ENCODE results near the gene HSCB. TPM values are rescaled to one million over a fixed set of nuclear protein-coding genes. Genes with fewer than 3 reads are reported as not detected.

HSCB gene
- total and polyA plus RNA-seq, 2 donors from 2014 or later, result 13.2 to 32.1 TPM

DNA sequence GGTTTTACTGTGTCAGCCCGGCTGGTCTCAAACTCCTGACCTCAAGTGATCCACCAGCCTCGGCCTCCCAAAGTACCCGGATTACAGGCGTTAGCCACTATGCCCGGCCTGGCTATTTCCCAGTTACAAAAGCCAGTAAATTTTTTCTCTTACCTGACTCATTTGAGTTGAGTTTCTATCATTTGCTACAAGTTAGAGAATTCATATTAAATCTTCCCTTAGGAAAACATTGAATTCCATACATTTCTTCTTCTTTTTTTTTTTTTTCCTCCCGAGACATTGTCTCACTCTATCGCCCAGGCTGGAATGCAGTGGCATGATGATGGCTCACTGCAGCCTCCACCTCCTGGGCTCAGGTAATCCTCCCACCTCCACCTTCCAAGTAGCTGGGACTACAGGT, 26.2 kb upstream of the HSCB start:
- intact Hi-C loops (cut with DNase I), result no loop called here
- Histone ChIP-seq H3K4me3 (ENCODE audit: low read length in 3 of 3) (no peak overlapping the region), H3K36me3 (ENCODE audit: control insufficient read depth in 2 of 3, insufficient read depth in 3 of 3, low read length in 3 of 3) (no peaks in the 10 kb centered on the region), H3K9ac (ENCODE audit: low read length in 3 of 3) (no peak overlapping the region), H3K27ac (ENCODE audit: low read depth in 2 of 2, low read length in 2 of 2) (no peak overlapping the region), H3K4me1 (ENCODE audit: control insufficient read depth in 2 of 3, insufficient read depth in 2 of 3, low read depth in 1 of 3, low read length in 3 of 3) (no peaks in the 10 kb centered on the region), H3K9me3 (ENCODE audit: control insufficient read depth in 2 of 3, insufficient read depth in 1 of 3, low read length in 3 of 3) (no peaks in the 10 kb centered on the region), H3K27me3 (ENCODE audit: control insufficient read depth, insufficient read depth, low read length) (no peaks in the 10 kb centered on the region)
- TF ChIP-seq, protein P1, sequence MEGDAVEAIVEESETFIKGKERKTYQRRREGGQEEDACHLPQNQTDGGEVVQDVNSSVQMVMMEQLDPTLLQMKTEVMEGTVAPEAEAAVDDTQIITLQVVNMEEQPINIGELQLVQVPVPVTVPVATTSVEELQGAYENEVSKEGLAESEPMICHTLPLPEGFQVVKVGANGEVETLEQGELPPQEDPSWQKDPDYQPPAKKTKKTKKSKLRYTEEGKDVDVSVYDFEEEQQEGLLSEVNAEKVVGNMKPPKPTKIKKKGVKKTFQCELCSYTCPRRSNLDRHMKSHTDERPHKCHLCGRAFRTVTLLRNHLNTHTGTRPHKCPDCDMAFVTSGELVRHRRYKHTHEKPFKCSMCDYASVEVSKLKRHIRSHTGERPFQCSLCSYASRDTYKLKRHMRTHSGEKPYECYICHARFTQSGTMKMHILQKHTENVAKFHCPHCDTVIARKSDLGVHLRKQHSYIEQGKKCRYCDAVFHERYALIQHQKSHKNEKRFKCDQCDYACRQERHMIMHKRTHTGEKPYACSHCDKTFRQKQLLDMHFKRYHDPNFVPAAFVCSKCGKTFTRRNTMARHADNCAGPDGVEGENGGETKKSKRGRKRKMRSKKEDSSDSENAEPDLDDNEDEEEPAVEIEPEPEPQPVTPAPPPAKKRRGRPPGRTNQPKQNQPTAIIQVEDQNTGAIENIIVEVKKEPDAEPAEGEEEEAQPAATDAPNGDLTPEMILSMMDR (IDR thresholded peaks at IDR 0.05; ENCODE audit: borderline replicate concordance, extremely low read depth, insufficient read depth), result no peak
- DNase-seq, result no peak
- FAIRE-seq, result no peak

DNA sequence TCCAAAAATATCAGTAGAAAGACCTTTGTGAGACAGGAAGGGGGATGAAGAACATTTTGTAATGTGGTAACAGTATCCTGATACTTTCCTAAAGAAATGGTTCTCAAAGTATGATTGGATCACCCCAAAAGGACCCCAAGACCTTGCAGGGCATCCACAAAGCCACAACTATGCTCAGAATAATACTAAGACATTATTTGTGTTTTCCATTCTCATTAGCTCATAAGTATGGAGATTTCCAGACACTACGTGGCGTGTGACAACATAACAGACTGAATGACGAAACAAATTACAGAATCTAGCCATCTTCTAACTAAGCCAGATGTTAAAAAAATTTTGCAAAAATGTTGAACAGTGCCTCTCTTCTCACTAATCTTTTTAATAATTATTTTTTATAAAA, 25.2 kb upstream of the HSCB start:
- Histone ChIP-seq H3K4me3 (ENCODE audit: low read length in 3 of 3) (no peak overlapping the region), H3K9me3 (ENCODE audit: control insufficient read depth in 2 of 3, insufficient read depth in 1 of 3, low read length in 3 of 3) (no peaks in the 10 kb centered on the region), H3K27me3 (ENCODE audit: control insufficient read depth, insufficient read depth, low read length) (no peaks in the 10 kb centered on the region), H3K27ac (ENCODE audit: low read depth in 2 of 2, low read length in 2 of 2) (no peak overlapping the region), H3K36me3 (ENCODE audit: control insufficient read depth in 2 of 3, insufficient read depth in 3 of 3, low read length in 3 of 3) (no peaks in the 10 kb centered on the region), H3K9ac (ENCODE audit: low read length in 3 of 3) (no peak overlapping the region), H3K4me1 (ENCODE audit: control insufficient read depth in 2 of 3, insufficient read depth in 2 of 3, low read depth in 1 of 3, low read length in 3 of 3) (no peaks in the 10 kb centered on the region)
- TF ChIP-seq, protein P1 (IDR thresholded peaks at IDR 0.05; ENCODE audit: borderline replicate concordance, extremely low read depth, insufficient read depth), result no peak
- DNase-seq (no peak), FAIRE-seq (no peak)
- intact Hi-C loops (cut with DNase I), result no loop called here

DNA sequence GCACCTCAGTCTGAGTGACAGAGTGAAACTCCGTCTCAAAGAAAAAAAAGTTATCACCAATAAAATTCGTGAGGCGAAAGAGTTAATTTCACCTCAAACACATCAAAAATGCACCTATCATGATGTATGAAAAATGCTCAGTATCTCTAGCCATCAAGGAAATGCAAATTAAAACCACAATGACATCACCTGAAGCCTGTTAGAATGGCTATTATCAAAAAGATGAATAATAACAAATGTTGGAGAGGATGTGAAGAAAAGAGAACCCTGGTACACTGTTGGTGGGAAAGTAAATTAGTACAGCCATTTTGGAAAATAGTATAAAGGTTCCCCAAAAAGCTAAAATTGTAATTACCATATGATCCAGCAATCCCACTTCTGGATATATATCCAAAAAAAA, 23.8 kb upstream of the HSCB start:
- DNase-seq (no peak), FAIRE-seq (no peak)
- no peak overlapping the region for H3K27ac ChIP-seq (ENCODE audit: low read depth in 2 of 2, low read length in 2 of 2)
- intact Hi-C loops (cut with DNase I), result no loop called here
- H3K4me3 ChIP-seq (ENCODE audit: low read length in 3 of 3), result no peak overlapping the region
- H3K27me3 ChIP-seq (ENCODE audit: control insufficient read depth, insufficient read depth, low read length), result no peaks in the 10 kb centered on the region
- no peak overlapping the region for H3K9ac ChIP-seq (ENCODE audit: low read length in 3 of 3)
- H3K9me3 ChIP-seq (ENCODE audit: control insufficient read depth in 2 of 3, insufficient read depth in 1 of 3, low read length in 3 of 3), result no peaks in the 10 kb centered on the region
- H3K36me3 ChIP-seq (ENCODE audit: control insufficient read depth in 2 of 3, insufficient read depth in 3 of 3, low read length in 3 of 3), result no peaks in the 10 kb centered on the region
- TF ChIP-seq, protein P1 (IDR thresholded peaks at IDR 0.05; ENCODE audit: borderline replicate concordance, extremely low read depth, insufficient read depth), result no peak
- no peaks in the 10 kb centered on the region for H3K4me1 ChIP-seq (ENCODE audit: control insufficient read depth in 2 of 3, insufficient read depth in 2 of 3, low read depth in 1 of 3, low read length in 3 of 3)

DNA sequence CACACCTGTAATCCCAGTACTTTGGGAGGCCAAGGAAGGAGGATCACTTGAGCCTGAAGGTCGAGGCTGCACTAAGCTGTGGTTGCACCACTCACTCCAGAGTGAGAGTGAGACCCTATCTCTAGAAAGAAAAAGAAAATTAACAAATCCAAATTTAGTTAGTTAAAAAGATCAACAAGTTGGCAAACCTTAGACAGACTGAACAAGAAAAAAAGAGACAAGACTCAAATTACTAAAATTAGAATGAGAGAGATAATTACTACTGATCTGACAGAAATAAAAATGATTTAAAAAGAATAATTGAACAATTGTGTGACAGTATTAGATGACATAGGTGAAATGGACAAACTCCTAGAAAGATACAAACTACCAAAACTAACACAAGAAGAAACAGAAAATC, 13.8 kb upstream of the HSCB start:
- no peak for DNase-seq
- H3K9ac ChIP-seq (ENCODE audit: low read length in 3 of 3), result no peak overlapping the region
- intact Hi-C loops (cut with DNase I), result no loop called here
- H3K36me3 ChIP-seq (ENCODE audit: control insufficient read depth in 2 of 3, insufficient read depth in 3 of 3, low read length in 3 of 3), result no peaks in the 10 kb centered on the region
- no peaks in the 10 kb centered on the region for H3K4me1 ChIP-seq (ENCODE audit: control insufficient read depth in 2 of 3, insufficient read depth in 2 of 3, low read depth in 1 of 3, low read length in 3 of 3)
- no peak overlapping the region for H3K27ac ChIP-seq (ENCODE audit: low read depth in 2 of 2, low read length in 2 of 2)
- H3K4me3 ChIP-seq (ENCODE audit: low read length in 3 of 3), result no peak overlapping the region
- TF ChIP-seq, protein P1 (IDR thresholded peaks at IDR 0.05; ENCODE audit: borderline replicate concordance, extremely low read depth, insufficient read depth), result no peak
- H3K27me3 ChIP-seq (ENCODE audit: control insufficient read depth, insufficient read depth, low read length), result no peaks in the 10 kb centered on the region
- no peak for FAIRE-seq
- H3K9me3 ChIP-seq (ENCODE audit: control insufficient read depth in 2 of 3, insufficient read depth in 1 of 3, low read length in 3 of 3), result no peaks in the 10 kb centered on the region
